ENCODE results near the gene ZNF485. TPM values are rescaled to one million over a fixed set of nuclear protein-coding genes. Genes with fewer than 3 reads are reported as not detected.
"Not testable (repeated sequence)": the region's sequence is repeated elsewhere in the genome, so short reads cannot be mapped to it uniquely, and the experiment has no call there.

The ZNF485 gene
- total and polyA plus RNA-seq, 10 of the 15 experiments (the other 5 are each of a cell fraction or from before 2014, with no cell fraction given), result 3.2 to 7.6 (median 5.1) TPM

GRCh38 chr10:43628956-43629355 lies 22.7 kb downstream of the ZNF485 start:
- ATAC-seq (no peak), FAIRE-seq (no peak), DNase-seq (ENCODE audit: low read depth, low spot score) (no peak)
- H3K9me3 ChIP-seq (replicated peaks; ENCODE audit: control insufficient read depth, insufficient read depth, low read length), result no peaks in the 10 kb centered on the region
- no peaks in the 10 kb centered on the region for H3K79me2 ChIP-seq (ENCODE audit: control insufficient read depth, insufficient read depth, low read length)
- H3K4me1 ChIP-seq (ENCODE audit: control insufficient read depth, insufficient read depth, low read length), result no peaks in the 10 kb centered on the region
- ChIA-PET RAD21 (ENCODE audit: unreplicated experiment) (no interaction called here), SMC1A (ENCODE audit: uncharacterized antibody, unreplicated experiment) (interaction anchor here (0.7 kb wide), 1 partner anchor 12 kb away, joined by 3 read pairs; no protein-coding TSS in a partner anchor), CTCF (no interaction called here), POLR2A (no interaction called here)
- 44% methylated on average over 4 of the region's 4 CpGs for WGBS (ENCODE audit: insufficient coverage, insufficient replicate concordance, low lambda C conversion rate, missing lambda C conversion rate)
- no peak overlapping the region for H3K4me2 ChIP-seq (ENCODE audit: control insufficient read depth, insufficient read depth)
- H2AFZ ChIP-seq (ENCODE audit: control insufficient read depth, low read depth, low read length), result no peak overlapping the region
- intact Hi-C loops (cut with micrococcal nuclease; ENCODE audit: unreplicated experiment), result no loop called here
- no peak overlapping the region for H3K4me3 ChIP-seq
- in situ Hi-C loops (cut with MboI), result no loop called here
- no TSS peak for BruUV-seq (replicated peaks)
- H3K9ac ChIP-seq (ENCODE audit: control insufficient read depth, insufficient read depth, low read length), result no peak overlapping the region
- H3K36me3 ChIP-seq (ENCODE audit: control insufficient read depth in 2 of 2, insufficient read depth in 2 of 2, low read length in 1 of 2), result no peaks in the 10 kb centered on the region
- no peaks in the 10 kb centered on the region for H4K20me1 ChIP-seq (ENCODE audit: control insufficient read depth, insufficient read depth)
- H3K27me3 ChIP-seq (replicated peaks in 1 of 2; ENCODE audit: control insufficient read depth in 2 of 2, insufficient read depth in 2 of 2, low read length in 1 of 2), result no peaks in the 10 kb centered on the region
- TF ChIP-seq ZNF274 (IDR thresholded peaks at IDR 0.05; ENCODE audit: insufficient read depth, insufficient read length), result no peak
- no peak for TF ChIP-seq RUNX3 (IDR thresholded peaks at IDR 0.05; ENCODE audit: low read length)
- TF ChIP-seq SREBF2 (IDR thresholded peaks at IDR 0.05; ENCODE audit: low read length), result no peak
- TF ChIP-seq SMARCA5 (IDR thresholded peaks at IDR 0.05), result no peak
- no peak for TF ChIP-seq NR2C1 (IDR thresholded peaks at IDR 0.05)
- no peak for TF ChIP-seq MYB (IDR thresholded peaks at IDR 0.05; ENCODE audit: borderline replicate concordance, low read depth, low read length)
- no peak for TF ChIP-seq PAX5 (IDR thresholded peaks at IDR 0.05; ENCODE audit: borderline replicate concordance, low read depth, low read length)
- TF ChIP-seq MTA3 (IDR thresholded peaks at IDR 0.05; ENCODE audit: borderline replicate concordance, low read length), result no peak
- TF ChIP-seq ZSCAN29 (IDR thresholded peaks at IDR 0.05), result no peak
- no peak for TF ChIP-seq MXI1 (IDR thresholded peaks at IDR 0.05; ENCODE audit: low read depth, low read length)
- H3K27ac ChIP-seq (ENCODE audit: control insufficient read depth, insufficient read depth), result no peak overlapping the region

GRCh38 chr10:43635816-43636215 lies 29.6 kb downstream of the ZNF485 start:
- FAIRE-seq; H3K4me3 ChIP-seq; ATAC-seq; H3K4me1 ChIP-seq (ENCODE audit: control insufficient read depth, insufficient read depth, low read length); H3K4me2 ChIP-seq (ENCODE audit: control insufficient read depth, insufficient read depth); H2AFZ ChIP-seq (ENCODE audit: control insufficient read depth, low read depth, low read length); BruUV-seq (replicated peaks); H3K27ac ChIP-seq (ENCODE audit: control insufficient read depth, insufficient read depth); RAD21 ChIA-PET (ENCODE audit: unreplicated experiment); H4K20me1 ChIP-seq (ENCODE audit: control insufficient read depth, insufficient read depth); CTCF ChIA-PET; H3K36me3 ChIP-seq (ENCODE audit: control insufficient read depth in 2 of 2, insufficient read depth in 2 of 2, low read length in 1 of 2); H3K9ac ChIP-seq (ENCODE audit: control insufficient read depth, insufficient read depth, low read length); in situ Hi-C loops (cut with MboI); DNase-seq (ENCODE audit: low read depth, low spot score); intact Hi-C loops (cut with micrococcal nuclease; ENCODE audit: unreplicated experiment); H3K79me2 ChIP-seq (ENCODE audit: control insufficient read depth, insufficient read depth, low read length); H3K9me3 ChIP-seq (replicated peaks; ENCODE audit: control insufficient read depth, insufficient read depth, low read length); H3K27me3 ChIP-seq (replicated peaks in 1 of 2; ENCODE audit: control insufficient read depth in 2 of 2, insufficient read depth in 2 of 2, low read length in 1 of 2); POLR2A ChIA-PET: not testable (repeated sequence)
- 0% methylated on average over 1 of the region's 1 CpG for WGBS (ENCODE audit: insufficient coverage, insufficient replicate concordance, low lambda C conversion rate, missing lambda C conversion rate)
- SMC1A ChIA-PET (ENCODE audit: uncharacterized antibody, unreplicated experiment), result interaction anchor here (0.6 kb wide), 1 partner anchor 10 kb away, joined by 3 read pairs; no protein-coding TSS in a partner anchor
